HG02610 (cell line): ENCODE results near the gene FKBP6.
"Not testable (repeated sequence)": the region's sequence is repeated elsewhere in the genome, so short reads cannot be mapped to it uniquely, and the experiment has no call there.

ENCODE experiments used
- ATAC-seq: cut with Tn5 transposase; IDR thresholded peaks from one replicate; pipeline ENCODE4 v1.9.1; 2021; ENCODE audit warnings: mild to moderate bottlenecking, moderate library complexity; ENCODE audit not compliant: unreplicated experiment

Gene FKBP6

DNA sequence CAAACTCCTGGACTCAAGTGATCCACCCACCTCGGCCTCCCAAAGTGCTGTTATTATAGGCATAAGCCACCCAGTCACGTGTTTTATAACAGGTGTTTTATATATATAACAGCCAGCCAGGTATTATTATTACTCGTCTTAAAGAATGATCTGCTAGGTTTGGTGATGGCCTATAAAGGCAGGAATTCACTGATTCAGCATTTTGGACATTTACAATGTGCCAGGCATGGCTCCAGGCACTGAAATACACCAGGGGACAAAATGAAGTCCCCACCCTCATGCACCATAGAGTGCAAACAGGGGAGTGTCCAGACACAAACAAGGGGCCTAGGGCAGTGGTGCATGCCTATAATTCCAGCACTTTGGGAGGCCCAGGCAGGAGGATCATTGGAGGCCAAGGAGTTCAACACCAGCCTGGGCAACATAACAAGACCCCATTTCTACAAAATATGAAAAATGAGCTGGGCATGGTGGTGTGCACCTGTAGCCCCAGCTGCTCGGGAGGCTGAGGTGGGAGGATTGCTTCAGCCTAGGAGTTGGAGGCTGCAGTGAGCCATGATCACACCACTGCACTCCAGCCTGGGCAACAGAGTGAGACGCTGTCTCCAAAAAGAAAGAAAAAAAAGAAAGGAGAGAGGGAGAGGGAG, 4.4 kb upstream of the FKBP6 start:
- not testable (repeated sequence) for ATAC-seq

DNA sequence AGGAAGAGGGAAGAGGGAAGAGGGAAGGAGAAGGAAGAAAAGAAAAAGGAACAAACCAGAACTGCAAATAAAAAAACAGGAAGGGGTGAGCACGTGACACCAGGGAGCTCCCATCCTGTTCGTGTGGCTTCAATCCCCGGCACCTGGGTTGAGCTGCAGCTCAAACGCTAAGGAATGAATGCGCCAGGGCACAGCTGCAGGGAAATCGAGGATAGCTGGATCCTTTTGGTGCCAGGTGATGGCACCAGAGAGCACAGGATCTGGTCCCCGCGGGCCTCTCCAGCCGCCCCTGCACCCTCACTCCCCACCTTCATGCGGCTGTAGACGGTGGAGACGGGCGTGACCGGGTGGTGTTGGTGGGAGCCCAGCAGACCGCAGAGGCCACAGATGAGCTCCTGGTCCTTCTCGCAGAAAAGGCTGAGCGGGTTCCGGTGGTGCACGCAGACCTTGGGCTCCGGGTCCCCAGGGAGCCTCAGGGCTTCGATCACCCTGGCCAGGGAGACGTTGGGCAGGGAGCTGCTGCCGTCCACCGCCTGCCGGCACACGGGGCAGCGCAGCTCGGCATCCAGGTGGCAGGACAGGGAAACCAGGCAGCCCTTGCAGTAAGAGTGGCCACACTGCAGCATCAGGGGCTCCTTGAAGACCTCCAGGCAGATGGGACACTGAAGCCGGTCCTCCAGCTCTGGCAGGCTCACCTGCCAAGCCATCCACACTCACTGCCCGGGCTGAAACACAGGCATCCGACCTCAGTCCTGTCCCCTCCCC, 3.7 kb upstream of the FKBP6 start:
- not testable (repeated sequence) for ATAC-seq

- not testable (repeated sequence) for ATAC-seq
These were observed 2.5 kb upstream of the FKBP6 start for GRCh38 chr7:73325424-73325823.

DNA sequence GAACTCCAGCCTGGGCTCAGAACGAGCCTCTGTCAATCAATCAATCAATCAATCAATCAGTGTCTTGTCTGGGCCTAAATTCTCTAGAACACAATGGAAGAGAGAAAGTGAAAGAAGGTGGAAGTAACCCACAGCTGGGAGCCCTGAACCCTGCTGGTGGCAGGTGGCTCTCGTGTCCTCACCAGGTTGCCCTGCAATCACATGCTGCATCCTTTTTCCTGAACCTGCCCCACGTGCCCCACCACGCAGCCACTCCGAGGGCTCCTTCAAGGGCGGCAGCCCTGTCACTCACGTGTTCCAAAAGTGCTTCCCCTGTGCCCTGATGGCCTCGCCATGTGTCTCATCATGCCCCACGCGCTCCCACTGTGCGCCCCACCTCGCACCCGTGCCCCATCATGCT, 512 bp upstream of the FKBP6 start:
- not testable (repeated sequence) for ATAC-seq

- ATAC-seq, result no peak
These were observed 735 bp downstream of the FKBP6 start for GRCh38 chr7:73328696-73329095.

- no peak for ATAC-seq
These were observed 2.1 kb downstream of the FKBP6 start for GRCh38 chr7:73329861-73330581.

GRCh38 chr7:73330772-73331171, 2.8 kb downstream of the FKBP6 start:
- ATAC-seq, result no peak

GRCh38 chr7:73332447-73332846, 4.5 kb downstream of the FKBP6 start:
- no peak for ATAC-seq

DNA sequence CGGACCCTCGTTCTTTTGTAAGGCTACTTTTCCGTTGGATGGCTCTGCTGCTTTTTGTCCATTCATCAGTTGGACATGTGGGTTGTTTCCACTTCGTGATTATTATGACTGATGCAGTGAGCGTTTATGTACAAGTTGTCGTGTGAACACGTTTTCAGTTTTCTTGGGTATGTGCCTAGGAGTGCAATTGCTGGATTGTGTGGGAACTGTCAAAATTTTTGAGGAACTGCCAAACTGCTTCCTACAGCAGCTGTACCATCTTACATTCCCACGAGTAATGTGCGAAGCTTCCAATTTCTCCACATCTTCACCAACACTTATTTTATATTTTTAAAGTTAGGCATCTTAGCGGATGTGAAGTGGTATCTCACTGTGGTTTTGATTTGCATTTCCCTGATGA, 10.4 kb downstream of the FKBP6 start:
- no peak for ATAC-seq

DNA sequence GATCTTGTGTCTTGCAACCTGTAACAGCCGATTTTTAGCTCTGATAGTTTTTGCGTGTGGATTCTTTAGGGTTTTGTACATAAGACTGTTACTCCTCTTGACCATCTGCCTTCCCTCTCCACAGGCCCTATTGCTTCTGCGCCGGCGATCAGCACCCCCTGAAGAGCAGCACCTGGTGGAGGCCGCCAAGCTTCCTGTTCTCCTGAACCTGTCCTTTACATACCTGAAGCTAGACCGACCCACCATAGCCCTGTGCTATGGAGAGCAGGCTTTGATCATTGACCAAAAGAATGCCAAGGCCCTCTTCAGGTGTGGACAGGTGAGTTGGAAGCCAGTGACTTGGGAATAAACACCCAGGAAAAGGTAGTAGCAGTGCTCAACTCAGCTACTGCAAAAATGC, 12.6 kb downstream of the FKBP6 start:
- no peak for ATAC-seq

- ATAC-seq, result no peak
These were observed 13.9 kb downstream of the FKBP6 start for GRCh38 chr7:73341877-73342276.

- no peak for ATAC-seq
These were observed 14.7 kb downstream of the FKBP6 start for GRCh38 chr7:73342645-73343044.

DNA sequence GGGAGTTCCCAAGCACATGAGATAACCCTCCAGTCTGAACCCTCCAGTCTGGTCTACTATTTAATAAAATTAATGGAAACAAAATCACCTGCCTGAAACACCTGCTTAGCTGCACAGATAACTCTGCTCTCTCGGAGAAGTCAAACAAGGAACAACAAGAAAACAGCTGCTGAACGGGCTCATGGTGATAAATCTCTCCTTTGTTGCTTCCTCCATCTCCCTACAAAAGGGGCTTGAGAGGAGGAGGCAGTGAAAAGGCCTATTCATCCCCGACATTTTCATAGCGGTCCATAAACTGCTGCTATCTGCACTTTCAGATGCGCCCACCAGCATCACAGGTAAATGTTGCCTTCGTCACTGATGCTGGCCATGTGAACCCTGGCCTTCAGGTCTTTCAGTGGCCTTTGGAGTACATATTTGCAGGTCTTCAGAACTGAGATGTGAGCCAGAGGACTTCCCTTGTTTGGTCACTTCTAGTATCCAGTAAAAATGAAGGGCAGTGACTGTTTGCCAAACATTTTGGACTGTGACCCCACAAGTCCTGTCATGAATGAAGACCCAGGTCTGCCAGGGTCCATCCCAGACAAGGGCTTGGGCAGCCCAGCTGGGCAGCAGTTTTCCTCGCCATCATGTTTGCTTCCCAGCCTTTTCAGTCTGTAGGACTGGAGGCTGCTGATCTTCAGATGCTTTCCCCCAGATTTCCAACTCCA, 15.9 kb downstream of the FKBP6 start:
- ATAC-seq, result no peak

GRCh38 chr7:73345538-73345937, 17.6 kb downstream of the FKBP6 start:
- no peak for ATAC-seq

DNA sequence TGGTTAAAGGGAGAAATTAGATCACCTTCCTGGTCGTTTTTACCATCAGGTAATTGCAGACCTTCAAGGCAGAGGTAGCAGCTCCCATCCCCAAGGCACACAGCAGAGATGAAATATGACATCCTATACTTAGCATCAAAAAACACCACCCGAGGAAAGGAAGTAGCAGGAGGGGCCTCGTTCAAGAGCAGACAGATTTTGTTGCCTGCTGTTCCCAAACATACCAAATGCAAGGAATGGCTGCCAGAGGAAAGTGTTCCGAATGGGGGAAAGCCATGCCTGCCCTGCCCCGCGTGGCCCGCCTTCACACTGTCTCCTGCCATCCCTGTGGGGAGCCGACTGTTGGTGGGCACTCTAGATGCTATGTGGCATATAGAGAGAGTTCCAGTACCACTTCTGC, 18.0 kb downstream of the FKBP6 start:
- ATAC-seq, result no peak

DNA sequence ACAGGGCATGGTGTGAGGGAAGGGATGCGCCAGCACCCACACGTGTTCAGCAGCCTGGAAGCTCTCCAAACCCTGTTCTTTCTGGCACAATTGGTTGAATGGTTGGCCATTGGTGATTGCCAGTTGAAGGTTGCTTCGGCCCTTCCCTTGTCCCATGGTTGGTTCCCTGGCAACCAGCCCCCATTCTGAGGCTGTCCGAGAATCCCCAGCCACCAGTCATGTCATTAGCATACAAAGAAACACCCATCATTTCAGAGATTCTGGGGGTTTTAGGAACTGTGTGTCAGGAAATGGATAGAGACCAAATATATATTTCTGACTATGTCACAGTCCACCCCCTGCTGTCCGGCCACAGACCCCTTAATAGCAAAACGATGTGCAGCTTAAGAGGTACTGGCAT, 21.8 kb downstream of the FKBP6 start:
- ATAC-seq, result no peak

DNA sequence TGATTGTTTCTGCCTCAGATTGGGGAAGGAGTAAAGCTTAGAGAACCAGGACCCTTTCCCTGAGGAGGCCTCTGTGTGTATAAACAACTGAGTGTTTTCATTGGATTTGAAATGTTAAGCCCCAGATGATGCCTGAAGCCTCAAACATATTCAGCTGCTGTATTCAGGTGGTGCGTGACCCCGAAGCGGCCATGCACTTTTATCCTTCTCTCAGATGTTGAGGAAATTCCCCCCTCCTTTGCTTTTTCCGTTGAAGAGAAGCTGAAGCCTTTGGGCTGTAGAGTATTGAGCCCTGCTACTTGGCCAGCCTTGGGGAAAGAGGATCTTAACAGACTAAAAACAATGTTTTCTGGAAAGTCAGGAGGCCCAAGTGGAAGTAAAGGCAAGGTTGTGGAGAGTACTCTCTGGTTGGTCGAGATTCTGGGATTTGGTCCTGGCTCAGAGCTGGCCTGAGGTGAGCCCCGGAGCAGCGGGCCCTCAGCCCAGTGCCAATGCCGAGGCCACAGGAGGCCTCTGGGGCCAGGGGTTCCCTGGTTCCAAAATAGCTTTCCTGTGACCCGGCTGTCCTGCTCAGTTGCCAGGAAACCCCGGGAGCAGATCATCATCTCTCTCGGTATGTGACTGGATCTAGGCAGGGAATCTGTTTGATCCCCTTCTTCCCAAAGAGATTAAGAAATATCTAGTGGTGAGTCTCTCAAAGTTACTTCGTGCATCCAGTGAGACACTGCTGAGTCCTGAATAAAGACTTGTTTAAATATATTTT, 22.5 kb downstream of the FKBP6 start:
- no peak for ATAC-seq

DNA sequence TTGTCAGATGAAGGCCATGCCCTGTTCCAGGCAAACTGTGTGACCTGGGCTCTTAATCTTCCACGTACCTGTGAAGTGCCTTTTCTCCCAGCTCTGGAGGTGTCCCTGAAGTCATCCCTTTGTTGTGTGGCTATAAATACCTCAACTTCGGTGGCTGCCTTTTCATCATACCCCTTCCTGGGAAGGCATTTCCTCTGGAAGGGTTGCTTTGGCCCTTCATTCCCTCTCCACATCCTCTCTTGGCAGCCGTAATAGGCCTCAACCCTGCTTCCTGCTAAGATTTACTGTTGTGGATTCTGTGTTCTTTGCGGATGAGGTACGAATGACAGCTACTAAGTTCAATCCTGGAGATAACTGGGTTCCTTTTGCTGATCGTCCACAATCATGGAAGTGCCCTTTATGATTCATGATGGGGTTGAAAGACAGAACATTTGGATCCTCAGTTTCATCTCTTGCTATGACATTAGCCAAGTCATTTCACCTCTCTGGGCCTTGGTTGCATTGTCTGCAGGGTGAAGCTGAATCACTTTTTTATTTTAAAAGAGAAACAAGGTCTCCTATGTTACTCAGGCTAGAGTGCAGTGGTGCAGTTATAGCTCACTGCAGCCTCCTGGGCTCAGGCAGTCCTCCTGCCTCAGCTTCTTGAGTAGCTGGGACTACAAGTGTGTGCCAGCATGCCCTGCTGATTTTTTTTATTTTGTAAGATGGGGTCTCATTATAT, 23.6 kb downstream of the FKBP6 start:
- ATAC-seq, result no peak

DNA sequence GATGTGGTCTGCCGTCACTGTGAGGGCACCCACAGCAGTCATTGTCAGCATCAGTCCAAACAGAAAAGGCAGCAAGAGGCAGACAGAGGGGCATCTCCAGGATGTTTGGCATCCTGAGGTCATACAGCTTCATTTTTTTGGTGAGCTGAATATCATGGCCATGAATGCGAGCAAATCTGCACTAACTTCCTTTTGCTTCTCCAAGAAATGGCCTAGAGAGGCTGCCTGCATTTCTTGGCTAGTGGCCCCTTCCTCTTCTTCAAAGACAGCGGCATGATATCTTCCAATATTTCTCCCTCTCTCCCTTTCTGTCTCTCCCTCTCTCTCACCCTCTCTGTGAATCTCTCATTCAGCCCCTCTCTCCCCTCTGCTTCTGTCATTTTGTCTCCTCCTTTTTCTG, 24.8 kb downstream of the FKBP6 start:
- ATAC-seq, result no peak

DNA sequence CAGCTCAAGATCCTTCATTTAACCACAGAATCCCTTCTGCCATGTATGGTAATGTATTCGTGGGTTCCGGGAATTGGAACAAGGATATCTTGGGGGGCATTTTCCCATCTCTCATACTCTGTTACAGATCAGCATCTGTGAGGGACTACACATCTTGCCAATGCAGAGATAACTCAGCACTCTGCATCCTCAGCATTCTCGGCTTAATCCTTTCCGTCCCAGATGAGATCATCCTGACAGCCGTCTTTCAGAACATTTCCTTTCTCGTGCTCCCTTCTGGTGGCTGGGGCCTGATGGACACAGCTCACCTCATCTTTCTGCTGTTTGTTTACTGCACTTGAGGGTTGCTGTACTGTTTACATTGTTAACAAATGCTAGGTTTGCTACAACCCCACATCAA, 25.3 kb downstream of the FKBP6 start:
- ATAC-seq, result no peak
